CD4-positive, alpha-beta T cell treated with Interleukin-6 for 4 hours (primary cell): ENCODE results near the gene CCDC102A.

ENCODE experiments used
- DNase-seq: peaks from one replicate; pipeline ENCODE4 v3.0.0-alpha.2; 2020; ENCODE audit warnings: mixed read lengths

The CCDC102A gene

DNA sequence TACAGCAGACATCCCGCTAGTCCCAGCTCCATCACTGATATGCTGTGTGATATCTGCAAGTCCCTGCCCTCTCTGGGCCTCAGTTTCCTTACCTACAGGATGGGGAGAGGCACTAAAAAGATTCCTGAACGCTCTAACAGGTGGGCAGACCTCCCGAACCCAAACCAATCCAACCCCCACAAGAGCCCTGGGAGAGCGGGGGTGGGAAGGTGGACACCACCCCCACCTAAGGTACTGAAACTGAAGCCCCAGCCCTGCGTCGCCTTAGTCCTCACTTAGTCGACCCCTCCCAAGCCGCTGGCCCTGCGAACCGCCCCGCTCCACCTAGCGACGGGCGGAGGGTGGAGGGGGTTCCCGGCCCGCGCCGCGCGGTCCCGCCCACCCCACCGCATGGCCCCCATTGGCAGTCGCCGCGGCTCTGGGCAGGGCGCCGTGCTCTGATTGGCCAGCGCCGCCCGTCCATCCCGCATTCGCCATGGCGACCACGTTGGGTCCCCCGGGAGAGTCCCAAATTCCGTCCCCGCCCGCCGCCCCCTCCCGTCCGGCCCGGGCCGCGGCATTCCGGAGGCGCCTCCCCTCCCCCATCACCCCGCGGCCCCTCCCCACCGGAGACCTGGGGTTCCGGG is 578 bp downstream of the CCDC102A start:
- peak; percentile 93 for DNase-seq

DNA sequence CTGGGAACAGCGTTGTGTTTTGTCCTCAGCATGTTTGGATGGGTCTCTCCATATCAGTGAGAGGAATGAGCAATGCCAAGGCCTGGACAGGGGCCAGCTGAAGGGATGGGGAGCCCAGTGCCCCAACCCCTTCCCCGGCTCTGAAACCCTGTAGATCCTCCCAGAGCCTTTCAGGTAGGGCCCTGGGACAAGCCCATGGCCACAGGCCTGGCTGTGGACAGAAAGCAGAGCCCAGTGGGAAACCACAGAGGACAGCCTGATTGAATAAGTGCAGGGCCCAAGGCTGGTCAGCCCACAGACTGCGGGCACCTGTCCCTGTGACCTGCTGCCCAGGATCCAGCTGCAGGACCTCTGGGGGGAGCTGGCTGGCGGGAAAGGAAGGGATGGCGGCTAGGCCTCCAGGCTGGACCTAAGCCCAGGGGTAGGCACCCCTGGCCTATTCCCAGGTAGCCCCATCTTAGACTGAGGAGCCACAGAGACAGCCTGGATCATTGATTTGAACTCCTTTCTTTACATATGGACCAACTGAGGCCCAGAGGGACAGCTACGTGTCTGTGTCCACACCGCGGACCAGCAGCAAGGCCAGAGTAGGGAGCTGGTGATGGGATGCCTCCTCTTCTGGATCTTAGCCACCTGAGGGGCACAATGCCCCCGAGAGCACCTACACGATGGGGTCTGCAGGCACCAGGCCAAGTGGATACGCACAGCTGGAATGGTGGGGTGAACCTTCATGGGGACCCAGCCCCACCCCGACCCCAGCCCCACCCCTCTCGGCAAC is 1.3 kb downstream of the CCDC102A start:
- no peak for DNase-seq

DNA sequence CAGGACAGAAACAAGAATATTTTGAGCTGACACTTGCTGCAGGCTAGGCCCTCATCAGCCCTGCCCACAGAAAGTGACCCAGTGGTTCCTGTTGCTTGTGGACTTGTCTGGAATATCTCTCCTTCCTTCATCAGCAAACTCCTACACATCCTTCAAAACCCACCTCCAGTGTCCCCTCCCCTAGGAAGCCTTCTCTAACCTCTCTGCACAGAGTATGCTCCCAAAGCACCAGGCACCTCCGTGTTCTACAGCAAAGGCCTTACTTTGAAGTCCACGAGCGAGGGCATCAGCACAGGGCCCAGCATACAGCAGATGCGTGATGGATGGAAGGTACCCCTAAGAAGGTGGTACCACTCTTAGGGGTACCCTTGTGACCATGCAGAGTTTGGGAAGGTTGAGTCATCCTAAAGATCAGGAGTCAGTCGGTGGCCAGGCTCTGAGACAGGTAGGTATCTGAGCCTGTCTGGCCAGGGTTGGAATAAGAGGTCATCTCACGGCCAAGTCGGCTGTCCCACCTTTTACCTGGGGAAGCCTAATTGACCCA is 2.0 kb downstream of the CCDC102A start:
- no peak for DNase-seq

- peak; percentile 63 for DNase-seq
Observed at GRCh38 chr16:57533431-57534336, 2.7 kb downstream of the CCDC102A start.

- DNase-seq, result no peak
Observed at GRCh38 chr16:57532266-57532625, 4.1 kb downstream of the CCDC102A start.

DNA sequence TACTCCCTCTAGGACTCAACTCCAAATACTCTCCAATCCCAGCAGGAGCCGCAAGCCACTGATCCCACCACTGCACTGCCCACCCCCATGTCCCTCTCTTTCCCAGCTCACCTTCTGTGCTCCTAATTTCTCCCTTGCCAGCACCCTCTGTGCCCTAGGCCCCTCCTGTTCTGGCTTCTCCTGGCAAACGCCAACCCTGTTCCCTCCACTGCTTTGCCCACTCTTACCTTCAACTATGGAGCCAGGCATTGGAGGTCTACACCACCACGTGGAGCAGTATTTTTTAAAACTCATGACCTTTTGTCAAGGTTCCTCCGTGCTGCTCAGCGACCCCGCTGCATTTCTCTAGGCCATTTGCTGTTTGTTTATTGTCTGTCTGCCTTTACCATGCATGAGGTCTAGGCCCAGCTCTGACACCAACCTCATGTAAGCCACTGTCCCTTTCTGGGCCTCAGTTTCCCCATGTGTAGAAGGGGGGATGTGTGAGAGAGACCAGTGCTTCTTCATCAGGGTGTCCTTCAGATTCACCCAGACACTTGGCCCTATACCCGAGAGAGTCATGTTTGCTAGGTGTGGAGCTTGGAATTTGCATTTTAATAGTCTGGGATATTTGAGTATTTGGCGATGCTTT is 4.6 kb downstream of the CCDC102A start:
- no peak for DNase-seq

DNA sequence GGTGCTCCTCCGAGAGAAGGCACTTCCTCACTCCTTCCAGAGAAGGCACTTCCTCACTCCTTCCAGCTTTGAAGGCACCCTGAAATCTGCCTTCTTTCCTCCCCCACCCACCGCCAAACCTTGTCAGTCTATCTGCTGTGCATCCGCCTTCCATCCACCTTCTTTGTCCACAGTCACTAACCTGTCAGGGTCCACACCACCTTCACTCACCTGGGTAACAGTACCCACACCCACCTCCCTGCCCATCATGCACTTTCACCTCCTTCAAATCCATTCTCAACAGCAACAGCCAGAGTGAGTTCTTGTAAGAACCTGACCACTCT is 5.2 kb downstream of the CCDC102A start:
- no peak for DNase-seq

DNA sequence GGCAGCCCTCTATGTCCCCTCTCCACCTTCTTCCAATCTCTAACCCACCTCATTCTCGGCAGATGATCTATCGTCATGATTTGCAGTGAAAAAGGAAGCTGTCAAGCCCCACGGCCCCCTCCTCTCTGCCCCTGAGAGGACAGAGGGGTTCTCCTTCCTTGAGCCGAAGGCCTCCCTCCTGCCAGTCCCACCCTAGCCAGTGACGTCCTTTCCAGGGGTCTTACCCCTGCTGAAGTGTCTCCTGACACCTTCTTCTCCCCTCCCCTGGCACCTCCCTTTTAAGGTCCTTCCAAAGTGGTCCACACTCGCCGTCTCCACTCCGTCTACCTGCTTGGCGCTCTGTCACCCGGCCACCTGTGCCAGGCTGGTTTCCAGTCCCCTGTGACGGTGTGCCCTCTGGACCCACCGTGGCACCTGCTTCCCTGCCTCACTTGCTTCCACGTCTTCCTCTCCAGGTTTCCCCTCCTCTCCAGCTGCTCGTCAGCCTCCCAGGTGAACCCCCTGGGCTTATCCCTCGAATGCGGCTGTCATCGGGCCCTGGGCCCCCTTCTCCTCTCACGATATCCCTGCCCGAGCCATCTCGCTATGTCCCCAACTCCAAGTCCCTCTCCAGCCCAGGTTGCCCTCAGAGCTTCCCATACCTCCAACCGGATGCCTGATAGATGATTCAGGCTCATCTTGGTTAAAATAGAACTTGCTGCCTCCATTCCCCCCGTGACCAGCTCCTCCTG is 5.7 kb downstream of the CCDC102A start:
- no peak for DNase-seq

DNA sequence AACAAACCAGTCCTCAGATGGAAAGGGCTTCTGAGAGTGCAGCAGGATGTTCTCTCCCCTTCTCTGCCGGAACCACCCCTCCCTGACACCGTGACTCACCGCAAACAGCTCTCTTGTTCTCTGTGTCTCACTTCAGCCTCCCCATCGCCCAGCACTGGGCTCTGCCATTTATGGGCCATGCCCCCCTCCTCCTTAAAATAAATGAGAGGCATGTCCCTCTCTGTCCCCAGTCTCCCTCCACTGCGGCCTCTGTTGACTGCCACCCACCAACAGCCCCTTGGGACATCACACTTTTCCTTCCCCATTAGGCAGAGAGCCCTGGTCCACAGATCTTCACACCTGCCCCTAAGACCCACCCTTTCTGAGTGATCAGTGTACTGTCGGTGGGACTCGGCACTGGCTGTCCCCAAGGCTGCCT is 6.3 kb downstream of the CCDC102A start:
- peak; percentile 87 for DNase-seq

GRCh38 chr16:57529391-57530103 is 6.8 kb downstream of the CCDC102A start:
- no peak for DNase-seq

DNA sequence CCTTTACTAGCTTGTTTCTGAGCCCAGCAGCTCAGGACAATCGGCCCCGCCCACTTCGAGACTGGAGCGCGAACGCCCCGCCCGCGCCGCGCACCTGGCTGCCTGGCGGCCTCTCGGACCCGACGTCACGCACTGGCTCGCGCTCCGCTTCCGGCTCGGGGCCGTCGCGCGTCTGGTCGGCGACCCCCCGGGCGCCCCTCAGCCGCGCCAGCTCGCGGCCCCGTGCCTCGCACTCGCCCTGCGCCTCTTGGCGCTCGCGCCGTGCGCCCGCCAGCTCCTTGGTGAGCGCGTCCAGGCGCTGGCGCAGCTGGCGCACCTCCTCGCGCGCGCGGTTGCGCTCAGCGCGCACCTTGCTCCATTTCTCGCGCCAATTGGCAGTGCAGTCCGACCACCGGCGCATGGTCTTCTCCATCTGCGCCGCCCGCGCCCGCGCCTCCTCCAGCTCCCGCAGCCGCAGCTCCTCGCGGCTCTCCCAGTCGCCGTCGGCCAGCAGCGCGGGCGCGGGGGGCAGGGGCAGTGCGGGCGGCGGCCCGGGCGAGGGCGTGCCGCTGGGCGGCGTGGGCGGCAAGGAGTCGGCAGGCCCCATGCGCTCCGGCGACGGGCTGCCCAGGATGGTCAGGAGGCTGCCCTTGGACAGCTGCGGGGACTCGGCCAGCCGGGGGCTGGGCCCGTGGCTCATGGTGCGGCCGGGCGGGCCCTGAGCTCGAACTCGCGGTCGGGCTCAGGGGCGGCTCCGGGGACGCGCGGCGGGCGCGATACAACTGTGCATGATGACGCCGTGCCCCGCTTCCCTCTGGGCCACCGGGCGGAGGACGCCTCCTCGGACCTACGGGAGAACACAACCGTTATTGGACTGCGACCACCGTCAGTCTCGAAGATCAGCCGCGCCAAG is 7.6 kb downstream of the CCDC102A start:
- DNase-seq, result no peak

DNA sequence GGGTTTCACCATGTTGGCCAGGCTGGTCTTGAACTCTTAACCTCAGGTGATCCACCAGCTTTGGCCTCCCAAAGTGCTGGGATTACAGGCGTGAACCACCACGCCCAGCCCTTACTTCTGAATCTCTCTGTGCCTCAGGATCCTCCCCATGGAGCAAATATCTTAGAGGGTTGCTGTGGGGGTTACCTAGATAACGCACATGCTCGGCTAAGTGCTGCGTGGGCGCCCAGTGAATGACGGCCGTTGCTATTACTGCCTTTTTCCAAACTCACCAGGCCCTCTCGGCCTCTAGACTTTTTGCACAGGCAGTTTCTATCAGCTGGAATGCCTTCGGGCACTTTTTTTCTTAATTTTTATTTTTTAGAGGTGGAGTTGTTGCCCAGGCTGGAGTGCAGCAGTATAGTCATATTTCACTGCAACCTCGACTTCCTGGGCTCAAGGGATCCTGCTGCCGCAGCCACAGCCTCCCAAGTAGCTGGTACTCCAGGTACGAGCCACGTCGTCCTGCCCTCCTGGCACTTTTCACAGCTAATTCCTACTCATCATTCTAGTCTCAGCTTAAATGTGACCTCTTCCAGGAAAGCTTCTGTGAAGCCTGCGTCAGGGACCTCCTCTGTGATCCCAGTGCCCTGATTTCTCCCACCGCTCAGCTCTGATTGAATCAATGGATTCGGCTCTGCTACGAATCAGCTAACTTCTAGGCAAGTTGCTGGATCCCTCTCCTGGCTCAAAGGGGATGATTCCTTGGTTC is 8.6 kb downstream of the CCDC102A start:
- DNase-seq, result no peak

- DNase-seq, result no peak
Observed at GRCh38 chr16:57527027-57527426, 9.3 kb downstream of the CCDC102A start.

- no peak for DNase-seq
Observed at GRCh38 chr16:57526498-57526897, 9.9 kb downstream of the CCDC102A start.

GRCh38 chr16:57525761-57526160 is 10.6 kb downstream of the CCDC102A start:
- no peak for DNase-seq

- no peak for DNase-seq
Observed at GRCh38 chr16:57522960-57523359, 13.4 kb downstream of the CCDC102A start.

GRCh38 chr16:57519796-57520360 is 16.5 kb downstream of the CCDC102A start:
- peak; percentile 88 for DNase-seq

DNA sequence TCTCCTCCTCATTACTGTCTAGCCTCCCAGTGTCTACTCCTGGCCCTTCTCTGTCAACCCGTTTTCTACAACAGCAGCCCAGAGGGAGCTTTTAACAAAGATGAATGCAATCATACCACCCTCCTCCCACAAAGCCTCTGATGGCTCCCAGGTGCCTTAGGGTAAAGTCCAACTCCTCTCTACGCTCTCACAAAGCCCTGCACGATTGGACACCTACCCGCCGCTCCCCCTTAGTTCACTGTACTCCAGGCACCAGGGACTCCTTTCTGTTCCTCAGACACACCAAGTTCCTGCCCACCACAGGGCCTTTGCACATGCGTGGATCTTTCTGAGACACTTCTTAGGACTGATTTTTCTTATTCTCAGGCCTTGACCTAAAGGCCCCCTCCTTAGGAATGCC is 17.4 kb downstream of the CCDC102A start:
- DNase-seq, result no peak

DNA sequence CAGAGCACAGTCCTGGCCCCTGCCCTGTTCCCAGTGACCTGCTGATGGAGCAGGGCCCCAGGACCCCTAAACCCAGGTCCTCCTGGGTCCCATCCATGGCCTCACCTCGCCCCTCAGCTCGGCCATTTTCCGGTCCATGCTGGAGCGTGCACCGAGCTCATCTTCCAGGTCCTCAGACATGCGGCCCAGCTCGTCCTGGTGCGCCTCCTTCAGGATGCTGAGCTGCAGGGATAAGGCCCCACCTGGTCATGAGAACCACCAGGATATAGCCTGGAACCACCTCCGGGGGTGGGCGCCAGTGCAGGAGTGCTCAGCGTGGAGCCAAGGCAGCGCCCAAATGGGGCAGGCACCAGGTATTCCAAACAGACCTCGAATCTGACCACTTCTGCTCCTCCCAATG is 17.9 kb downstream of the CCDC102A start:
- DNase-seq, result no peak
